Astrocyte of the spinal cord (primary cell): ENCODE data around the gene TAPBPL.
A peak's percentile ranks its signal among the peaks of the same experiment; 100 is the strongest.
"Not testable (repeated sequence)": the region's sequence is repeated elsewhere in the genome, so short reads cannot be mapped to it uniquely, and the experiment has no call there.

Experiments
- DNase-seq: peaks from one replicate; pipeline ENCODE4 v3.0.0; 2011; ENCODE audit warnings: low read depth, low spot score
- H3K4me3 ChIP-seq: 2 replicates; pipeline ENCODE4 v1.5.1; 2011; ENCODE audit warnings: low read depth, mild to moderate bottlenecking, low read length, moderate library complexity
- CTCF ChIP-seq: IDR thresholded peaks from 2 replicates; pipeline ENCODE4 v1.5.1; 2012; ENCODE audit warnings: low read depth, mild to moderate bottlenecking, low read length, inconsistent platforms
- in situ Hi-C: cut with HindIII; loops from 2 replicates; pipeline ENCODE4 v1.10.0; 2017; ENCODE audit warnings: low sequenced_read_pairs

TAPBPL gene

GRCh38 chr12:6468283-6468575 is 16.4 kb downstream of the TAPBPL start:
- DNase-seq: peak; percentile 24
- no peak for TF ChIP-seq CTCF
- H3K4me3 ChIP-seq: no peak overlapping the region
- in situ Hi-C loops: loop anchor here (25.0 kb wide), 1 partner anchor 156 kb away; the partner anchor contains the start of gene PLEKHG6

- in situ Hi-C loops: loop anchor here (25.0 kb wide), 1 partner anchor 157 kb away; the partner anchor contains the start of gene PLEKHG6
These were observed 17.2 kb downstream of the TAPBPL start for GRCh38 chr12:6469092-6469491.

GRCh38 chr12:6469609-6470374 is 17.9 kb downstream of the TAPBPL start:
- DNase-seq: no peak
- no peak for TF ChIP-seq CTCF
- peak overlapping the region; percentile 64 for H3K4me3 ChIP-seq
- in situ Hi-C loops: loop anchor here (25.0 kb wide), 1 partner anchor 157 kb away; the partner anchor contains the start of gene PLEKHG6

More at GRCh38 chr12:6469092-6469491, 17.2 kb downstream of the TAPBPL start:
- no peak for DNase-seq
- no peak for TF ChIP-seq CTCF
- no peak overlapping the region for H3K4me3 ChIP-seq

- TF ChIP-seq CTCF: no peak
- in situ Hi-C loops: loop anchor here (25.0 kb wide), 1 partner anchor 158 kb away; the partner anchor contains the start of gene PLEKHG6
These were observed 18.7 kb downstream of the TAPBPL start, which contains the start of gene VAMP1 for GRCh38 chr12:6470375-6471163. Gene VAMP1, minus strand, starts transcription at chr12:6470677. Its CDS starts 146 bp downstream, at chr12:6470531.

GRCh38 chr12:6471989-6472360 is 20.1 kb downstream of the TAPBPL start:
- TF ChIP-seq CTCF: no peak
- in situ Hi-C loops: loop anchor here (25.0 kb wide), 1 partner anchor 160 kb away; the partner anchor contains the start of gene PLEKHG6
- H3K4me3 ChIP-seq: no peak overlapping the region
- no peak for DNase-seq

More at GRCh38 chr12:6470375-6471163, 18.7 kb downstream of the TAPBPL start, which contains the start of gene VAMP1:
- DNase-seq: peak; percentile 97
- peak within 1 kb of the TSS; percentile 64 for H3K4me3 ChIP-seq

- no peak overlapping the region for H3K4me3 ChIP-seq
- TF ChIP-seq CTCF: no peak
- in situ Hi-C loops: loop anchor here (25.0 kb wide), 1 partner anchor 160 kb away; the partner anchor contains the start of gene PLEKHG6
- no peak for DNase-seq
These were observed 20.6 kb downstream of the TAPBPL start for GRCh38 chr12:6472491-6472890.

- DNase-seq, H3K4me3 ChIP-seq, in situ Hi-C loops: not testable (repeated sequence)
These were observed 23.6 kb downstream of the TAPBPL start for GRCh38 chr12:6475233-6475975.
